HG03457 (cell line): ENCODE results near the gene FAM118B.

Experiments used
- ATAC-seq: cut with Tn5 transposase; IDR thresholded peaks from one replicate; pipeline ENCODE4 v1.9.1; 2021; ENCODE audit warnings: moderate number of reproducible peaks; ENCODE audit not compliant: unreplicated experiment

FAM118B gene

GRCh38 chr11:126211236-126212088, at the start of gene FAM118B, which contains the start of gene RPUSD4:
FAM118B (plus strand) TSS chr11:126211782; CDS start chr11:126235002, 23,220 bp downstream.
RPUSD4 (minus strand) TSS chr11:126211650; CDS start chr11:126211638, 12 bp downstream.
- ATAC-seq: peak; percentile 91

GRCh38 chr11:126162306-126163030, 49.1 kb upstream of the FAM118B start:
- no peak for ATAC-seq

GRCh38 chr11:126163074-126163700, 48.4 kb upstream of the FAM118B start:
- no peak for ATAC-seq

GRCh38 chr11:126163779-126164178, 47.8 kb upstream of the FAM118B start:
- no peak for ATAC-seq

GRCh38 chr11:126164781-126165180, 46.8 kb upstream of the FAM118B start:
- ATAC-seq: no peak

- ATAC-seq: no peak
These were observed 46.3 kb upstream of the FAM118B start for GRCh38 chr11:126165311-126165720.

GRCh38 chr11:126165757-126166156, 45.8 kb upstream of the FAM118B start:
- no peak for ATAC-seq

GRCh38 chr11:126166413-126166812, 45.2 kb upstream of the FAM118B start:
- no peak for ATAC-seq

GRCh38 chr11:126167488-126167887, 44.1 kb upstream of the FAM118B start:
- no peak for ATAC-seq

GRCh38 chr11:126169291-126169690, 42.3 kb upstream of the FAM118B start:
- ATAC-seq: no peak

- ATAC-seq: no peak
These were observed 39.0 kb upstream of the FAM118B start for GRCh38 chr11:126172596-126173038.

GRCh38 chr11:126173257-126173656, 38.3 kb upstream of the FAM118B start:
- ATAC-seq: no peak

- ATAC-seq: no peak
These were observed 36.8 kb upstream of the FAM118B start for GRCh38 chr11:126174816-126175215.

GRCh38 chr11:126175393-126175792, 36.2 kb upstream of the FAM118B start:
- no peak for ATAC-seq

- no peak for ATAC-seq
These were observed 34.6 kb upstream of the FAM118B start for GRCh38 chr11:126176853-126177470.

- no peak for ATAC-seq
These were observed 29.4 kb upstream of the FAM118B start for GRCh38 chr11:126181939-126182730.

- ATAC-seq: no peak
These were observed 28.7 kb upstream of the FAM118B start for GRCh38 chr11:126182787-126183445.

GRCh38 chr11:126185259-126186024, 26.1 kb upstream of the FAM118B start:
- ATAC-seq: no peak
